Kasumi-1 (cell line): ENCODE measurements around the gene DLL3.

Experiments used
- DNase-seq, 2 experiments: peaks; one replicate each; lab custom pipeline; 2025; lab: John Stamatoyannopoulos, UW

DLL3 gene

DNA sequence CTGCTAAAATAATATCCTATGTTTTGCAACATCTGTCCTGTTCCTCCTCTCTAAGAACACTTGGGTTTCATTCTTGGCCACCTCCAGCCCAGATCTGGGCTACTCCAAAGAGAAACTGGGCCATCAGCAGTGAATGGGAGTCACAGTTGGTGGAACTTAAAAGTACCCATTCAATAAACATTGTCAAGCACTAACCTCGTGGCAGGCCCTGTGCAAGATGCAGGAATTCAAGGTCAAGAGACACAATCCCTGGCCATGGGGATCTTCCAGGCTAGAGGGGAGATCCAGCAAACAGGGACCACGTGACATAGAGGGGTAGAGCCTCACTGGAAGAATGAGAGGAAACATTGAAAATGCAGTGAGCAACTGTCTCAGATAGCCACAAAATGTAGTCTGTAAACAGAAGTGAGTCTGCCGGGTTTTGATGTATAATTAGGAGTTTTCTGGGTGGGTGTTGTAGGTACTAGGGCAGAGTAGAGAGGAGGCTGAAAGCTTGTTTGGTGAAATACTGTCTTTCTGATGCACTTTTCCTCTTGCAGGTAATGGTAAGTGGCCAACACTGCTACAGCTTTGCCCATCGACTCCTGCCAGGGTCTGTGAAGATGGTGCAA lies 56.1 kb downstream of the DLL3 start:
- DNase-seq = no peak

DNA sequence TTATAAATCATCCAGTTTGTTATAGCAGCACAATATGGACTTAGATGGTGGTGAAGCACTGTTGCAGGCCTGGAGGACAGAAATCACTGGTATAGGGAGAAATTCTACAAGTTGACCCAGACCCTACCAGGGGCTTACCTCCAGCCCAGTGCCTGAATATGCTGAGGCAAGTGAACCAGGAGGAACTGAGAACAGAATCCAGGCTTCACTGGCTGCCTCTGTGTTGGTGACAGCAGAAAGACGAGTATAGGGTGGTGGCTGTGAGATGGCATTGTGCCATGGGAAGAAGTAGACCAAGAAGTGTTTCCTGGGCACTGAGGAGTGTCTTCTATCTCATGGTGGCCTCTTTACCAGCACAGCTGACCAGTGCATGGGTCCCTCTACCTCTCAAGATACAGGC lies 57.1 kb downstream of the DLL3 start:
- no peak for DNase-seq
